ENCODE results near the gene ADAMTS16.

The ADAMTS16 gene

DNA sequence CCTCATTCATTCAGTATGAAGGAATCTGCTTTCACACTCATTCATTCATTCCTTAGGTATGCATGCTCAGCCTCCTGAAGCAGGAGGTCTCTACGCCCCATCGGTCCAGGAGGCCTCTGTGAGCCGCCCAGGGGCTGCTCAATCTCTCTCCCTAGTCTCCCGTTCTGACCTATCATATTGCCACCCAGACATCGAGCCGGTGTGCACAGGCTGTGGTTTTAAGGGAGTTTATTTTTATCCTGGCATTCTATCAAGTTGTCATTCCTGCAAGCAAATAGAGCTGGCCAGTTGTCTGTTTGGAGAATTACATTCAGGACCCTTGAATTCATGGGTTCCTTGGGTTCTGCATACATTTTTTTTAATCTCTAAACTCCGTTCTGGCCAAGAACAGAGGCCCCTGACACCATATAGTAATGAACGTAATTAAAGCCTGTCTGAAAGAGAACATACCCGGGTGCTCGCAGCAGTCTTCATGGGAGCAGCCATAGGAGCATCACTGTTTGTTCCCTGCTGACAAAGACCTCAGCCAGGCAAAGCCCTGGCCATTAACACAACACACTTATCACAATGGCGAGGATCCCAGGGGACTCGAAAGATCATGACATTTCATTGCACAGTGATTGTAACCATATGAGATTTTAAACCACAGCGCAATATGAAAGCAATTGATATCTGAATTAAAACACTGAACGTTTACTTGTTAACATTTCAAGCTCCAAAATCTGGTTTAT is 80.9 kb downstream of the ADAMTS16 start:
- DNase-seq (ENCODE audit: low read depth in 1 of 2, low spot score in 1 of 2), result no peak

DNA sequence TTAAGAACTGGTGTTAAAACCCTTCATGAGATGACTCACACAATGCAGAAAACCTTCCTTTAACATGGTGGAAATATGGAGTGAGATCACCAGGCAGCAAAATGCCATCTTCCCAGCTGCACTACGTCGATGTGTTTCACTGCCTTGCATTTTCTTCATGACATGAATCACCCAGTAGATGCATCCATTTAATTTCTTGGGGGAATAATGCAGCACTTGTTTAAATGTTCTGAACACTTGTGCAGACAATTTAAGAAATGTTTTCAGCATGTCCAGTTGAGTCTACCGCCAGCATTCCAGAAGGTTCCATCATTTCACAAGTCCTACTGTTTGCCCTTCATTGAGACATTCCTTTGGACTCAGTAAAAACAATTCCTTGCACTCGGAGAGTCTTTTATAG is 81.6 kb downstream of the ADAMTS16 start:
- no peak for DNase-seq (ENCODE audit: low read depth in 1 of 2, low spot score in 1 of 2)

DNA sequence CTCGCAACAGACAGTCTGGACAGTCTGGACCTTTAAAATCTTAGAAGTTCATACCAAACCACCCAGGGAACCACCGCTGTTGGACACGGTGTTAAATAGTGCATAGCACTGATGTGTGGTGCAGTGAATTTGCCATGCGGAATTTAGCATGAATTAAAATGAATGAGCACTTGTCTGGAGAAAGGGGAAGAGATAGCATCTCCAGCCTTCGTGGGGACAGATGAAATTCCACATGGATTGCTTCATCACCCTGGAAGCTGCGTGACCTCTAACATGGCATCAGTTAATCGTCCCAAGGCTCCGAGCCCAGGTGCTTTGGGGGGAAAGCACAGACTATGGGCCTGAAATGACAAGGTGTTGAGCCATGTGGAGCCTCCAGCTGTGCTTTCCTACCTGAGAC is 91.4 kb downstream of the ADAMTS16 start:
- no peak for DNase-seq (ENCODE audit: low read depth in 1 of 2, low spot score in 1 of 2)

DNA sequence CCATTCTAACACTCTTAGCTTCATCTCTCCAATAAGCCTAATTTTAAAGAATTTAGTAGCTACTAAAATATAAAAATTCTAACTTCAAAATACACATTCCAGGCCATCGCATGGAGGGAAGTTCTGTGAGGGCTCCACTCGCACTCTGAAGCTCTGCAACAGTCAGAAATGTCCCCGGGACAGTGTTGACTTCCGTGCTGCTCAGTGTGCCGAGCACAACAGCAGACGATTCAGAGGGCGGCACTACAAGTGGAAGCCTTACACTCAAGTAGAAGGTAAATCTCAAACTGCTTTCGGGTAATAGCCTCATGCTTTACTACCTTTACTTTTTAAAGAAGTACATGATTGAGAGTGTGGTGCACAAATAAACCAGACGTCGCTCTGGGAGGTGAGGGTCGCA is 94.8 kb downstream of the ADAMTS16 start:
- no peak for DNase-seq (ENCODE audit: low read depth in 1 of 2, low spot score in 1 of 2)

DNA sequence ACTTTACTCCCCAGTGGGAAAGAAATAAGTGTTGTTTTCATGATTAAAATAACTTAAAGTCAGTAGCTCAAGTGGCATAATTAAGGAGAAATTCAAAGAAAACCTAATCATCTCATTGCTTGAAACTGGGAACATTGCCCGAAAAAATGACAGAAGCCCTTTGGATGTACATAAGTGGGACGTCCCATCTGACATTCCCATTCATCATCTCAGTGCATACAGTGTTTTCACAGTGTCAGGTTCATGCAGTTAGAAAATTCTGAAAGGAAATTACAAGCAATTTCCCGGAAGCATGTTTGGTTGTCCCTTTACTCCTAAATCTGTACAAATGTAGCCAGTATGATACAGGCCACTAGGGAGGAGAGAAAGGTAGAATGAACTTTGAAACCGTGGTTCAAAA is 95.6 kb downstream of the ADAMTS16 start:
- DNase-seq (ENCODE audit: low read depth in 1 of 2, low spot score in 1 of 2), result no peak

DNA sequence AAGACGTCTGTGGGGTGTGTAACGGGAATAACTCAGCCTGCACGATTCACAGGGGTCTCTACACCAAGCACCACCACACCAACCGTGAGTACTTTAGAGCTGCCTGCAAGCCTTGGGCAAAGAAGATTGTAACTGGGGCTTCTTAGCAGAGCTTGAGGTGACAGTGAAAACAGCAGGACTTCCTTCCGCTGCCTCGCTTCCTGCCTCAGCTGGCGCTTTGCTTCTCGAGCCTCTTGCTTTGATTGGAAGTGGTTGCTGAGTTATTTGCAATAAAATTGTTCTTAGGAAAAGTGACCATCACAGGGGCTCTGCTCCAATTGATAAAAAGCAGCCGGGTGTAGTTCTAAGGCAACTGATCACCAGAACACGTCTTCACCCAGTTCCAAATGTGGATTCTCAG is 99.1 kb downstream of the ADAMTS16 start:
- no peak for DNase-seq (ENCODE audit: low read depth in 1 of 2, low spot score in 1 of 2)

DNA sequence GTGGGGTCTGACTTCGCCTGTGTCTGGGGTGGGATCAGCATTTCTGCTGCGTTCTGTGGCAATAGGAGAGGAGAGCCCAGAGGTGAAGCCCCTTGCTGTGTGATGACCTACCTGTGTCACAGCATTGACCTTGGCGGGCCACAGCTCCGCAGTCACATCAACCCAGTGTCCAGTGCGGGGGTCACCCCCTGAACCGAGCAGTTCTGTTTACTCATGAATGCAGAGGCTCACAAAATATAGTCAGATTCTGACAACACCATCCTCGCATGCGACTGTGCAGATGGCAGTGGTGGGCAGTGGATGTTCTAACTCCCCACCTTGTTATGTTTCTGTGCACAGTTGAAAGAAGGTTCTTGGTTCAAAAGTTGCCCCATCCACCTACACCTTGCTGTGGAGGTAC is 100.1 kb downstream of the ADAMTS16 start:
- no peak for DNase-seq (ENCODE audit: low read depth in 1 of 2, low spot score in 1 of 2)

DNA sequence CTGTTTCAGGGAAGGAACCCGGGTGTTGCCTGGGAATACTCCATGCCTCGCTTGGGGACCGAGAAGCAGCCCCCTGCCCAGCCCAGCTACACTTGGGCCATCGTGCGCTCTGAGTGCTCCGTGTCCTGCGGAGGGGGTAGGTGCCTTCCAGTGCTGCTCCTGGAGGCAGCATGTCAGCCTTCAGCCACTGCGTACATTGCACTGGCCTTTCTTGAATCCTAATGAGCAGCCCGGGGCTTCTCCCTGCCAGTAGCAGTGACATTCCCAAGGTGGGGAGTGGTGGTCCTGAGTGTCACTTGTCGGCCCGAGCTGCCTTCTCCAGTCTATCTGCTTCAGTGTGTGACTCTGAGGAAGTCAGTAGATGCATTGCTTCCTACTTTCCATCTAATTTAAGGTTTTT is 101.9 kb downstream of the ADAMTS16 start:
- DNase-seq (ENCODE audit: low read depth in 1 of 2, low spot score in 1 of 2), result no peak

DNA sequence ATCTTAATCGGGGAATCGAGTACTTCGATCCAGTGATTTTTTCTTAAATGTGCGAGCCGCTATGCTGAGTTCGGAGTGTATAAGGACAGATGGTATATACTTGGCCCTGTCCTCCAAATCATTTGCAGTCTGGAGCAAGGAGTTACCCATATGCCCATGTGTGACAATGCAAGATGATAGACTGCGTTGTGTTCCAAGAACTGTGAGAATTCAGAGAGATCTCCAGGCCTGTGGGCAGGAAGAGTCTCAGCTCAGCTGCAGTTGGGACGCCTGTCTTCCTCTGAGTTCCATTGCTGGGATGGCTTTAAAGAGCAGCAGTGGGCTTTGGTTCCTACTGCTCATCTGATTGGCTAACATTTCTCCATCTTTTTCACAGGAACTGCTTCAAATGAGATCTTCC is 106.6 kb downstream of the ADAMTS16 start:
- no peak for DNase-seq (ENCODE audit: low read depth in 1 of 2, low spot score in 1 of 2)

DNA sequence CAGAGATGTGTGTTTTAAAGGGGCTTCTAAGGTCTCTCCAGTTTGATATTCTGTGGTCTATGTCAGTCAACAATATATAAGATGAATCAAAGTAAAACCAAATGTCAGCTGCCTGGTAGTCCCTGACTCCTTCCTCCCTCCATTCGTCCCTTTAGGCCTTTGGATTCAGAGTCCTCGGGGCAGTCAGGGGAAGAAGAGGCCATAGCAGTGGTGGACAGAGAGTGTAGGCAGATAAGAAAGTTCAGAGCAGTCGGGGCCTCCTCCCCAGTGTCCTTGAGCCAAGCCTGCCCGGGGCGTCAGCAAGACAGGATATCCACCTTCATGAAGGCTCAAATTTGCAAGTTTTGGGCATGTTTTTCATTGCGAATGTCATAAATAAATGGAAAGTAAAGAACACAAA is 110.6 kb downstream of the ADAMTS16 start:
- DNase-seq (ENCODE audit: low read depth in 1 of 2, low spot score in 1 of 2), result no peak

DNA sequence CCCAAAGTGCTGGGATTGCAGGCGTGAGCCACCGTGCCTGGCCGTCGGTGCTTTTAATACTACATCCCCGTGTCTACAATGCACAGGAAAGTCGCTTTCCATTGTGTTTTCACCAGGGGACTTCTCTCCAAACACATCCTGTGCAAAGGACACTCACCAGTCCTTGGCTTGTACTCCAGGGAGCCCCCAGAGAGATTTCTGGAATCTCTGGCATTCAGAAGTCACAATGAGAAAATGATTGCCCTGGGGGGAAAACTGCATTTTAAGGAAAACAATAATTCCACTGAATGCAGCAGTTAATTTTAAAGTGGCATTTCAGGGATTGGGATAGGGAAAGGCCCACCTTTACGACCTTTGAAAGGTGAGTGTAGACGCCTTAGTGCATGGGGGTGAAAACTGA is 112.0 kb downstream of the ADAMTS16 start:
- no peak for DNase-seq (ENCODE audit: low read depth in 1 of 2, low spot score in 1 of 2)

DNA sequence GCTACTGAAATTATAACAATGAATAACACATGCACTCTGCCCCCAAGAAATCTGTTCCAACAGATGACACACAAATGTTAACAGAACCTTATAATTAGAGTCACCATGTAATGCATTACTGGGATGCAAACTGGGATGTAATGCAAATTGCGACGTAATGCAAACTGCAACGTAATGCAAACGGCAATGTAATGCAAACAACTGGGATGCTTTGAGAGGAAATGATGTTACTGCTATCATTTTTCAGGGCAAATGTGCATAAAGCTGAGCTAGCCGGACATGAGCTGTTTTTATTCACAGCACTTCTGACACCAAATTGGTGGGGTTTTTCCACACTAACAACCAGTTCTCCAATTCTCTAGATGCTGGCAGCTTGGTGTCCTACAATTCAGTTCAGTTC is 117.2 kb downstream of the ADAMTS16 start:
- DNase-seq (ENCODE audit: low read depth in 1 of 2, low spot score in 1 of 2), result no peak

DNA sequence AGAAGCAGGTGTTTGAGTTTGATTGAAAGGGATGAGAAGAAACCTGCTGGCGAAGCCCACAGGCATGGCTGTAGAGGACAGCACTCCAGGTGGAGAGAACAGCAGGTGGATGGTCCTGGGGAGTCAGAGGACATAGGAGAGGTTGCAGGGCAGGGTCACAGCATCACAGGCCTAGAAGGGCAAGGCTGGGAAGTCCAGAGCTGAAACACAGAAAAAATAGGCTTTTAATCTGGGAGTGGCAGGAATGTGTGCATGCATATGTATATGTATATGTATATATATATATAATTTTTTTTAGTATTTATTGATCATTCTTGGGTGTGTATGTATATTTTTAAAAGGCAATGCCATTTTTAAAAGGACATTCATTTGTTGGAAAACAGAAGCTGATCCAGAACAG is 118.4 kb downstream of the ADAMTS16 start:
- no peak for DNase-seq (ENCODE audit: low read depth in 1 of 2, low spot score in 1 of 2)

DNA sequence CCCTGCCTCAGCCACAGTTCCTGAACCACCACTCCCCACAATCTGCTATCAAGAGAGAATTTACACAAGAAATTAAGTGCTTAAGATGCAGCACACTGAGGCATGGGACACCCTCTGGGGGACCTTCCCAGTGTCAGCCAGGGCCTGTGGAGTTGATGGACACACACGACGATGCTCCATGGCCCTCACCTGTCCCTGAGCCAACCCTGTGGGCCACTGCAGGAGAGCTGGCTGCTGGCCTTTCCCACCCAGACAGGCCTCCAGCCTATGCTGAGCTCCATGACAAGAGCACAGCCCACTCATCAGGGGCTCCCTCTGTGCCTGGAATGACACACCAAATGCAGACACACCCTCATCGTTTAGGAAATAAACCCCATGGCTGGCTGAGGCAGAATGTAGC is 124.6 kb downstream of the ADAMTS16 start:
- no peak for DNase-seq (ENCODE audit: low read depth in 1 of 2, low spot score in 1 of 2)

DNA sequence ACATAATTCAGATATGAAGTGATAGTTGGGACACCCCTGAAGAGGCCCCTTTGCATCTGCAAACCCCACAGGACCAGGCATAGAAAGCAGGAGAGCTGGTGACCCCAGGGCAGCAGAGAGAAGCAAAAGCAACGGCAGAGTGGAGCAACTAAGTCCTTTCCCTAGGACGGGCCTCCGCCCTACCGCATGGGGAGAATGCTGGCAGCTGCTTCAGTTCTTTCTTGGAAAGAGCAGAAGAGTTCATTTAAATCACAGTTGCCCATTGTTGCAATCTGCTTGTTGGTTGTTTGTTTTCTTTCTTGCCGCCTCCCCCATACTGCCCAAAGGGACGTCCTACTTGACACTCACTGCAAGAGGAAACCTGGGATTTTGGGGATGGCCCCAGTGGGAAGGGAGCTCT is 126.2 kb downstream of the ADAMTS16 start:
- DNase-seq (ENCODE audit: low read depth in 1 of 2, low spot score in 1 of 2), result no peak

DNA sequence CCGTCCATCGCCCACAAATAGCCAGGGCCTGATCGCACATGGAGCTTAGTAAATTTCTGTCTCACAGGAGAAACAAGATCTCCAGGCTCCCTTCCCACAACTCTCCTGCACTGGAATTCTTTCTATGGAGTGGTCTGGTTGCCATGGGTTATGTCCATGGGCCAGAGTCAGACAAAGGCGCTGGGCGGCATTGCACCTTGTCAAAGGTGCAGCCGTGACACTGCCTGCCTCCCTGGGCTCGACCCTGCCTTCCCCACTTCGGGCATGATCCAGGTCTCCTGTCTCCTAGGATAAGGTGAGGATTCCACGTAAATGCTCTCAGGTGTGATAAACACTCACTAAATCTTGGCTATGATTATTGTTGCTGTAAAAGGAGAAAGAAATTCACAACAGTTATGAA is 130.0 kb downstream of the ADAMTS16 start:
- DNase-seq (ENCODE audit: low read depth in 1 of 2, low spot score in 1 of 2), result no peak

DNA sequence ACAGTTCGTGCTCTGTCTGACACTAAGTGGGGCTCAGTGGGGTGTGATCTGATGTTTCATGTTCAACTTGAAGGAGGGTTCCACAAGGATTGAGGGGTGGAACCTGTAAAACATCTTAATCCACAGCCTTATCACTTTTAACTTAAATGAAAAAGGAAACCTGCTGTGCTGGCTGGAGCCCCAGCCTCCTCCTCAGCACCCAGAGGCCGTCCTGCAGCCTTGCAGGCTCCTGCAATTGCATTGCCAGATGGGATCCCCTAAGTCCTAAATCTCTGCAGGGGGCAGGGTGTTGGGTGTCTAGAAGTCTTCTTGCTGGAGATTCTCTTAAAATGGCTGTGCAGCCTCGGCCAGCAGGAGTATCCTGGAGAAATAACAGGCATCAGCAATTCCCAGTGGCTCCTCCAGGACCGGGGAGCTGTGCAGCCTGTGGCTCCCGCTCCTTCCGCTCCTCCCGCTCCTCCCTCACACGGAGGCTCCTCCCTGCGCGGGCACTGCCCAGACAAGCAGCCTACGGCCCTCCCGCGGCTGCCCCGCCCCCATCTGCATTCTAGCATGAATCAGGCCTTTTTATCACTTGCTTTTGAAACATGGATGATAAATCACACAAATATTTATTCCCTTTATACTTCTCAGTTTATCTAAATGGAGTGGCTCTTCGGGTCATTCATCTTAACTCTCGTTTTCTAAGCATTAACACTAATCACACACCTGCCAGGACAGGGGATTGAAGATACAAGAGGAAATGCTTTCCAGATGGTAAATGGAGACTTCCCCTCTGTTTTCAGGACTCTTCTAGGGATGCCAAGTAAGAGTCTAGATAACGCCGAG is 131.0 kb downstream of the ADAMTS16 start:
- no peak for DNase-seq (ENCODE audit: low read depth in 1 of 2, low spot score in 1 of 2)

DNA sequence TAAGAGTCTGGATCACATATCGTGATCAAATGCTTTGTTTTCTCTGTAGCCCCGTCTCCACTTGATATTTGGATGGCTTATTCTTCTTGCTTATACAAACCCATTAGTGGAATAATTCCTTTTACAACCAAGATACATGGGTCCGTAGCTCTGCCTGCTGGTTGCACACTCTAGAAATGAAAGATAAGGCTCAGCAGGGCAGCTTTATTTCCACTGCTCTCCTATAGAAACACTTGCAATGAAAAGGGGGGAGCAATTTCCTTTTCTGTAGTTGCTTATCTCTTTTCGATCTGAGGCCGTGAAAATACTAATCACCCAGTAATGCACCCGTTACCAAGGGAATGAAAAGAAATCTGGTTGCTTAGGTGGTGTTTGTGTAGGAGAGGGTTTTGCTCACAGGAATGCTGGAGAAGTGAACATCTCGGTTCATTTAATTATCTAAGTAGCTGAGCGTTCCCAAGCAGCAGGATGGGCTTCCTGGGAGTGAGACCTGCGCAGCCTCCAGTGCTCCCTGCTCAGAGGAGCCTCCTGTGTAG is 131.7 kb downstream of the ADAMTS16 start:
- no peak for DNase-seq (ENCODE audit: low read depth in 1 of 2, low spot score in 1 of 2)

DNA sequence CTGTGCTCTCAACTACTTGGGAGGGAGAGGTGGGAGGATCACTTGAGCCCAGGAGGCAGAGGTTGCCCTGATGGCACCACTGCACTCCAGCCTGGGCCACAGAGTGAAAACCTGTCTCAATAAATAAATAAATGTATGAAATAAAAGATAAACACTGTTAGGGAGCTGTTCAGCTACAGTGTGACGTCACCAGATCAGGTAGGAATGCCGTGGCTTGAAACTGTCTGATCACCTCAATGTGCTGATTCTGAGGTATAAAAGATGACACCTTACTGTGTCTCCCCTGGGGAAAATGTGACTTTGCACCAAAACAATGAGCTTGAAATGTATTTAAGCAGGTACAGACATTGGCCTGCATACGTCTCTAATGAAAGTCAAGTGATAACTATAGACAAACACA is 133.3 kb downstream of the ADAMTS16 start:
- DNase-seq (ENCODE audit: low read depth in 1 of 2, low spot score in 1 of 2), result no peak

DNA sequence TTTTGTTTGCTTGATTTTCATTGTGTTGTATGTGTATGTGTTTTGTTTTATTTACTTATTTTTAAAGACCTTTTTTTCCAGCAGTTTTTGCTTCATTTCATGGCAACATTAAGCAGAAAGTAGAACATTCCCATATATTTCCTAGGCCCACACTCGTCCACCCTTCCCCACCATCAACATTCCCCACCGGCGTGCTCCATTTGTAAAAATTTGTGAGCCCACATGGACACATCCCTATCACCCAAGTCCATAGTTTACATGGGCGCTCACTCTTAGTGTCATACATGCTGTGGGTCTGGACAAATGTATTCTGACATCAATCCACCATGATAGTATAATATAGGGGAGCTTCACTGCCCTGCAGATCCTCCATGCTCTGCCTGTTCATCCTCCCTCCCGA is 133.8 kb downstream of the ADAMTS16 start:
- no peak for DNase-seq (ENCODE audit: low read depth in 1 of 2, low spot score in 1 of 2)

DNA sequence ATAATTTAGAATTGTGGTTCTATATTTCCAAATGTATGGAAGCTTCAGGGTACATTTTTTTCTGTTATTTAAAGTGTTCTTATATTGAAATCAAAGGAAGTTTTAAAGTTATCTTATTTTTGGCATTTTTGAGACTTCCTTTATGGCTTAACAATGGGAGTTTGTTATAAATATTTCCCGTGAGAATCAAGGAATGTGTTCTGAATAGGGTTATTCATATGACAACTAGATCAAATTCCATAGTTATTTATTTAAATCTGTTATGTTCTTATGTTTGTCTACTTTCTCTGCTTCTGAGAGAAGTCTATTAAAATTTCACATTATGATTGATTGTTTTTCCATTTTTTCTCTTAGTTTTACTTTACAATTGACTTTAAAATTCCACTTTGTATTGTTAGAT is 135.1 kb downstream of the ADAMTS16 start:
- DNase-seq (ENCODE audit: low read depth in 1 of 2, low spot score in 1 of 2), result no peak

DNA sequence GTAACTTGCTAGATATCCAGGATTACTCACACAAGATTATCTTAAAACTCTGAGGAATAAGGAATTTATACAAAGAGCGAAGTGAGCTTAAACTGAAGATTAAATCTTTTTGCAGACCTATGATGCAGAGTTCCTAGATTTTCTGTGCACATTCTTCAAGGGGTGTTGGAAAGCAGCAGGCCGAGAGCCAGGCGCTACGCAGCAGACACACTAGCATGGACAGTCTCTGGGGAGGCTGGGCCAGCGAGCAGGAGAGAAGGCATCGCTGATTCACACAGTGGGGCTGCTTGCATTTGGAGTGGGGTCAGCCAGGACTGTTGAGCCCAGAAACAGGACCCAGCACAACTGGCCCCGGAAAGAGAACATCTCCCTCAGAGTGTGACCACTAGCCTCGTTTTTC is 136.3 kb downstream of the ADAMTS16 start:
- no peak for DNase-seq (ENCODE audit: low read depth in 1 of 2, low spot score in 1 of 2)
